GM18502 (cell line): ENCODE data around the gene TWF2.

ENCODE experiments used
- ATAC-seq: cut with Tn5 transposase; IDR thresholded peaks from one replicate; pipeline ENCODE4 v1.9.1; 2021; ENCODE audit warnings: mild to moderate bottlenecking; ENCODE audit not compliant: unreplicated experiment, poor library complexity

Gene TWF2

DNA sequence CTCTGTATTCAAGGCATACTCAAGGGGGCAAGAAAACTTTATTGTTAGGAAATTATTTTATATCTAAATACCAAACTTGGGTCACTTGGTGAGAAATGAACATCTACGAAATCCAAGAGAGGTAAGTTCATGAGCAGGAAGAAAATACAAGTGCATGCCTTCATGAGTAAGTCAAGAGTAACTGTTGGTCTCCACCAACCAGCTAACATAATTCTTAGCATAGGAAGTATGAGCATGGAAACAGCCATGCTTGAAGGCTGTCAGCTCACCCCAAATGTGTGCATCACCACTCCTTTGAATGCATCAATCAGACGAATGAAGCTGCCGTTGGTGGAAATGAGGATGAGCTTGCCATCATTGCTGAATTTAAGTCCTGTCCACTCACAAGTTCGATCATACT lies 20.5 kb upstream of the TWF2 start:
- no peak for ATAC-seq

DNA sequence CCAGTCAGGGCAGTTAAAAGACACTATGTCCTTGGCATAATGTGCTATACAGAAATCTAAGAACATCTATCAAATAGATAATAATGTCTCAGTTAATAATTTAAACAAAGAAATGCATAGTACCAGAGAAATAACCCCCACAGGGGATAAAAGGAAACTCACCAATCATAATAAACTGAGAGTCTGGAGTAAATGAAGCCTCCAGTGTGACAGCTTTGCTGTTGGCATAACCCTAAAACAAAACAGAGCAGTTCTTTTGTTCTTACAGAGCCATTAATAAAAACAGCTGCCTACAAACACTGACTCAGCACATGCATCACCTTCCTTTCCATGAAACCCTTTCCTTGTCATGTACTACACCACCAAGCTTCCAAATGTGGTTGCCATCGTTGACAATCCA lies 20.1 kb upstream of the TWF2 start:
- ATAC-seq: no peak

DNA sequence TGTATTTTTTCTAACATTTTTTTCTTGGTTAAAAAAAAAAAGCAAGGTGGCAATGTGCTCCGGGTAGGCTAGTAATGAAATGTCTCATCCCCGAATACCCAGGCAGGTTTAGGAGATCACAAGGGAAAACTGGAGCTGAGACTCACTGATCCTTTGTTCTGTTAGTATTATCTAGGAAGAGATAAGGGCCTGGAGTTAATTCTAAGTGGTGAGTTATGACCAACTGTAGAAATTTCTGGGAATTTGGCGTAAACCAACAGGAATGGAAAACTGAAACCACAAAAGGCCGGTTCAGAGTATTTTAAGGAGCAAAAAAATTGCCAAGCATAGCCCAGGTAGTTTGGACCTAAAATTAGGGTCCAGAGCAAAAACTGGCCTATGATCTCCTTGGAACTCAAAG lies 19.0 kb upstream of the TWF2 start:
- no peak for ATAC-seq

DNA sequence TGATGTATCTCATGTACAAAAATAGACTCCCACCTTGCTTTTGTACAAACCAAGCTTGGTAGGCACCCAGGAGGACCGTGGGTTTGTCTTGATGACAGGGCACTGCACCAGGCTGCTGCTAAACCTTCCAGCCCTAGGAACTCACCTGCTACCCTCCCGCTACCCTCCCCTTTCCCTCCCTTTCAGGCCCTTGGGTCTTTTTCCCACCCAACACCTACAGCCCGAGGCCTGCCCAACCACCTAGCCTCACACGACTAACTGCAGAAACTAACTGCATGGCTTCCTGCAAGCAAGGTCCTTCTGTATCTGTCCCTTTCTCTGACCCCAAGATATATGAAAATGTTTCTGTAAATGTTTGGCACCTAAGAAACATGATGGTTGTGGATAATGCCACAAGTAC lies 17.7 kb upstream of the TWF2 start:
- ATAC-seq: no peak

DNA sequence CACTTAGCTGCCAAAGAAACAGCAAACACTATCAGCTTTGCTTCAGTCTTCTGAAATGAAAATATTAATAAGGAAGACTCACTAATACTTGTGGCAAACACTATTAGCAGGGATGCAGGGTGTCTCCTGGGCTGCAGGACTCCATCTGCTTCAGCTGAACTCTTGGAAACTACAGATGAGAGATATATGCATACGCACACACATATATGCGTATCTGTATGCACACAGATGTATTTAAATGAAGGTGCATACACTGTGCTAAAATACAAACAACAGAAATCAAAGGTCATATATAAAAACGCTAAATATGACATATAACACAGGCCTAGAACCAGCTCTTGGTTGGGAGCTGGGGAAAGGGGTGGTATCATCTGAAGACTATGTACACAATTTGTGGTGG lies 17.2 kb upstream of the TWF2 start:
- ATAC-seq: no peak

DNA sequence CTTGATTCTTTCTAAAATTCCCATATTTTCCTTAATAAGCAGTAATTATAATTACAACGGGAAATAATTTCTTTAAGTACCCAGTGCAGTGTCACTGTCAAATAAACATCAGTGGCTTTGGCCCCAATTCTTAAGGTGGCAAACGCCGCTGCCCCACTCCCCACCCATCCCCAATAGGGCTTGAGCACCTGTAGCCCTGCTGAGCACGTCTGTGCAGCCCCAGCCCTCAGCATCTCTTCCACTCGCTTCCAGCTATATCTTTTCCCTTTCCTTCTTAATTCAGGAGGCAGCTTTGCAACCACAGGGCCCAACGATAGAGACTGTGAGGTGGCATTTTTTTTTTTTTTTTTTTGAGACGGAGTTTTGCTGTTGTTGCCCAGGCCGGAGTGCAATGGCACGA lies 15.7 kb upstream of the TWF2 start:
- ATAC-seq: no peak

DNA sequence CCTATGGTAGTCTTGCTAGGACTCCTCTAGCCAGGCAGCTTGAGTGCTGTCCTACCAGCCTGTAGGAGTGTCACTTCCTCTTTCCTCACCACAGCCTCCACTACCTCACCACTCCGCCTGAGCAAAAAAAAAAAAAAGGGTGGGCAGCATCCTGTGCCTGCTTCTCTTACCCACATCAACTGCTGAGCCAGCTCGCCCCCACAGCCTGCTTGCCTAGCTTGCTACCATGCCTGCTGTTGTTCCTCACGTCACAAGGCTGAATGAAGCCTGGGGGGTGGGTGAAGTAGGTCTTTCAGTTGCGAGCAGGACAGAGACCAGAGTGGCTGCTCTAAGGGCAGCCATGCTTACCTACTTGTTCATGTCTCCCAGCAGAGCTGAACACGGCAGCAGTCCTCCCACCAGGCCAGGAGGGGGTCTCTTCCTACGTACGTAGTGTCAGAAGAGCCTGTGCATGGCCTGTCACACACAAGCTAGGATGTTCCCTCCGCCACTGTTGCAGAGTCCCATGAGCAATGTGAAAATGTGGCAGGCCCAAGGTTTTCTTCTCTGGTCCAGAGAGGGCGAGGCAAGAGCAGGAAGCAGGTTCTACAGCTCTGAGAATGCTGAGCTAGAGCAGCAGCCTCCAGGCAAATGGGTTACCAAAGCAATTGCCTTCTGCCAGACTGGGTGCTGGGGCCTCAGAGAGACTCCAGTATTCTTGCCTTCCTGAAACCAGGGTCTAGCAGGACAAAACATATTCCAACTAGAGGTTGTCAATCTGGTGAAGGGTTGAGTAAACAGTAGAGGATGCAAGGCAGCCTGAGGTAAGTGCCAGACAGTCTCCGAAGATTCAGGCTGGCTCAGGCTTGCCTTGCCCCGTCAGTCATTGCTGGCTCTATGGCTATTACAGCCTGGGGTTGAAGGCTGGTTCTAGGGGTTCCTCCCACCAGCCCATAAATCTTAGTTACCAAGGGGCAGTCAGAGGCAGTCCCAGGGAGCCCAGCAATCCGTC lies 14.7 kb upstream of the TWF2 start:
- ATAC-seq: peak; percentile 87

DNA sequence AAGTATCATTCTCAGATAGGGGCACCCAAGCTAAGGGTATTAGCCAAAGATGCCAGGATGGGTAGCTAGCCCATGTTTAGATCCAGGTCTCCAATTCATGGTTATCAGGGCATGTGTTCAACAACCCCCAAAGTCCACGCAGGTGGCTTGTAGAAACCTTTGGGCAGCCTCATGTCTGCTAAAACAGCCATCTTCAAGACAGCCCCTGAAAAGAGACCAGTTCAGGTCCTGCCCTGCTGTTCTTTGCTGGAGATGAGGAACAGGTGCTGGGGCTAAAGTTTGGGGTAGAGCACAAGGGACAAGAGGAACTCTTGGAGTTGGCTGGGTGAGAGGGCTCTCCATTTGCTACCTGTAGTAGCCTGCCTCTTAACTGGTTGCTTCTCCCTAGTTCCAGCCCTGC lies 11.2 kb upstream of the TWF2 start:
- ATAC-seq: no peak

DNA sequence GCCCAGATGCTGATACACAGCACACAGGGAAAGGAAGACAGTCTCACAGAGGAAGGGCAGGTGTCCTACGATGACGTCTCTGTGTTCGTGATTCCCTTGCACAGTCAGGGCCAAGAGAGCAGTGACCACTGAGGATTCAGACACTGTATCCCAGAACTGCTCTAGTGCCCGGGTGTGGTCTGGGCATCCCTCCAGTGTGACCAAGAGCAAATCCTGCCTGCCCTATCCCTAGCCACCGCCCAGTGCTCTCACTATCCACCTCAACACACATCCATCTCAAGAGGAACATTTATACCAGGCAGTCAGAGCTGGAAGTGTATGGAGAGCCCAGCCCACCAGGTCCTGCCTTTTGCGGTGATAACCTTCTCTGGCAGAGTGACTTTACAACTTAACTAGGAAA lies 10.7 kb upstream of the TWF2 start:
- no peak for ATAC-seq

DNA sequence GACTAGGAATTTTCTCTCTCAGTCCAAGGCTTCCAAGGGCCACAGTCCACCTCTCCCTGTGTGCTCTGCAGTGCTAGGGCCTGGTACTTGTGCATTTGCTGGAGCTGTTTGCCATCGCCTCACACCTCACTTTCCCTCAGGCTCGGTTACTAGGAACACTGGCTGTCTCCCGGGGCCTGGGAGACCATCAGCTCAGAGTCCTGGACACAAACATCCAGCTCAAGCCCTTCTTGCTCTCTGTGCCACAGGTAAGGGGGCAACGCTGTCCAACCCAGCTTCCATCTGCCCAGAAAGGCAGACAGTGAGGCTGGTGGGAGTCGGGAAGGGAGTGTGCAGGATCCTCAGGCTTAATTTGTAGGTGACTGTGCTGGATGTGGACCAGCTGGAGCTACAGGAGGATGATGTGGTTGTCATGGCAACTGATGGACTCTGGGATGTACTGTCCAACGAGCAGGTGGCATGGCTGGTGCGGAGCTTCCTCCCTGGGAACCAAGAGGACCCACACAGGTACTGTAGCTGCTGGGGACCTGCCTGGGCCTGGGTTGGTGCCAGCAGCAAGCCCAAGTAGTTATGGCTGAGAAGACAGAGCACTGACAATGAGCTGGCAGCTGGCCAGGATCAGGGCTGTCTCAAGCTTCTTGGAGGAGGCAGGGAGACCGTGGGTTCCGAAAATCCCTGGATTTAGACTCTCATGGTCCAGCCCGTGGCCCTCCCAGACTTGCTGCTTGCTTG lies 10.0 kb upstream of the TWF2 start:
- ATAC-seq: no peak

DNA sequence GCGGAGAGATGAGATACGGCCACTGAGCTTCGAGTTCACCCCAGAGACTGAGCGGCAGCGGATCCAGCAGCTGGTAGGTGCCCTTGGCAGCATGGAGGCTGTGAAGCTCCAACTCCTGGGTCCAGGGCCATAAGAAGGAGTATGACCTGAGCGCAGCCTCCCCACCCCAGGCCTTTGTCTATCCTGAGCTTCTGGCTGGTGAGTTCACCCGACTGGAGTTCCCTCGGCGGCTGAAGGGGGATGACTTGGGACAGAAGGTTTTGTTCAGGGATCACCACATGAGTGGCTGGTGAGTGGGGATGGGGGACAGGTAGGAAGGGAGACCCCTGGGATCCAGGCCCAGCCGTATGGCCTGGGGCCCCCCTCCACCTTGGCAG lies 9.2 kb upstream of the TWF2 start:
- ATAC-seq: no peak

DNA sequence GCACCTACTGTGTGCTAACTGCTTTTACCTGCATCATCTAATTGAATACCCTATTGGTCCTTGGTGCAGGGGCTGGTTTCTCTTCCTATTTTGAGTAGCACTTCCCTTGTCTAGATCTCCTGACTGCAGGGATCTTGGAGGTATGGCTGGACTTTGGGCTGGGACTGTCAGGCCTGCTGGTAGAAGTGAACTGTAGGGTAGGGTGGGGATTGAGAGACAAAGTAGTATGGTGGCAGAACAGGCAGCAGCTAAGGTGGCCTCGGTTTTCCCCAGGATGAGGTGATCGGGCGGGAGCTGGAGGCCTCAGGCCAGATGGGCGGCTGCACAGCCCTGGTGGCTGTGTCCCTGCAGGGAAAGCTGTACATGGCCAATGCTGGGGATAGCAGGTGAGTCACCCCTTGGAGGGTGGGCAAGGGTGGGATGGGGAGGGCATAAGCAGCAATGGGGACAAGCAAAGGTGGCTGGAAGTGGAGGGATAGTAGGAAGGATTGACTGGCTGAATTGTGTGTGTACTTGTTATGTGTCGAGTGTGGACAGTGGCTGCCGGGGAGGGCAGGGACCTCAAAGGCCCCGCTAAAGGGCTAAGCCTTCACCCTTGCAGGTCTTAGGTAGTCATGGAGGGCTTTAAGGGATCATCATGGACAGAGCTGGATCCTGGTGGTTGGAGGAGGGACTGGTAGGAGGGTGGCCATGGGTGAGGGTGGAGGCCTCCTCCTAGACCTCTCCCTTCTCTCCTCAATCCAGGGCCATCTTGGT lies 8.6 kb upstream of the TWF2 start:
- ATAC-seq: no peak

DNA sequence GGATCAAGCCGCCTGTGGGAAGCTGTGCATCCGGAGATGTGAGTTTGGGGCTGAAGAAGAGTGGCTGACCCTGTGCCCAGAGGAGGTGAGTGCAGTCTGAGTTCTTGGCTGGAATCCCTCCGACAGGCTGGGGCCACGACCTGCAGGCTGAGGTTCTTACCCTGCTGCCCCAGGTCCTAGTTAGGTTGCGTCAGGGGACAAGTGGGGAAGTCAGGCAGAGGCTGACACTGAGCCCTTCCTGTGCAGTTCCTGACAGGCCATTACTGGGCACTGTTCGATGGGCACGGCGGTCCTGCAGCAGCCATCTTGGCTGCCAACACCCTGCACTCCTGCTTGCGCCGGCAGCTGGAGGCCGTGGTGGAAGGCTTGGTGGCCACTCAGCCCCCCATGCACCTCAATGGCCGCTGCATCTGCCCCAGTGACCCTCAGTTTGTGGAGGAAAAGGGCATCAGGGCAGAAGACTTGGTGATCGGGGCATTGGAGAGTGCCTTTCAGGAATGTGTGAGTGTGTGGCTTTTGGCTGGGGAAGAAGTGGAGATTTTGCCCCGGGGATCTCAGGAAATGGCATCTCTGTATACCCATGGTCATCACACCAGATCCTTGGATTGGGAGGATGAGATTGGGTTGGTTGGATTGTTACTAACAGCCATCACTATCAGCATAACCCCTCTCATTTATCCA lies 7.9 kb upstream of the TWF2 start:
- no peak for ATAC-seq

DNA sequence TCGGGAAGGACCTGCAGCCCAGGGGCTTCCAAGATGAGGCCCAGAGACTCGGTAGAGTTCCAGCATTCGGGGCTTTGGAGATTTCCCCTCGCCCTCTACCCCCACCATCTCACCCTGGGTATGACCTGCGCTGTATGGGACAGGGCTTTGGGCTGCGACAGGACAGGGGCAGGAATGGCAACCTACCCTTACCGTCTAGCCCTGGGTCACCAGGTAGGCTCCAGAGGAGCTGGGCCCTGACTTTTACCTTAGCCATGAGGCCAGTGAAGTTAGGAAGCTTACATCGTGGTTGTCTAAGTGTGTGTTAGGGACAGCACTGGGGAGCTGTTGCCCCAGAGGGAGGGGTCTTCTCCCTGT lies 7.3 kb upstream of the TWF2 start:
- ATAC-seq: no peak

DNA sequence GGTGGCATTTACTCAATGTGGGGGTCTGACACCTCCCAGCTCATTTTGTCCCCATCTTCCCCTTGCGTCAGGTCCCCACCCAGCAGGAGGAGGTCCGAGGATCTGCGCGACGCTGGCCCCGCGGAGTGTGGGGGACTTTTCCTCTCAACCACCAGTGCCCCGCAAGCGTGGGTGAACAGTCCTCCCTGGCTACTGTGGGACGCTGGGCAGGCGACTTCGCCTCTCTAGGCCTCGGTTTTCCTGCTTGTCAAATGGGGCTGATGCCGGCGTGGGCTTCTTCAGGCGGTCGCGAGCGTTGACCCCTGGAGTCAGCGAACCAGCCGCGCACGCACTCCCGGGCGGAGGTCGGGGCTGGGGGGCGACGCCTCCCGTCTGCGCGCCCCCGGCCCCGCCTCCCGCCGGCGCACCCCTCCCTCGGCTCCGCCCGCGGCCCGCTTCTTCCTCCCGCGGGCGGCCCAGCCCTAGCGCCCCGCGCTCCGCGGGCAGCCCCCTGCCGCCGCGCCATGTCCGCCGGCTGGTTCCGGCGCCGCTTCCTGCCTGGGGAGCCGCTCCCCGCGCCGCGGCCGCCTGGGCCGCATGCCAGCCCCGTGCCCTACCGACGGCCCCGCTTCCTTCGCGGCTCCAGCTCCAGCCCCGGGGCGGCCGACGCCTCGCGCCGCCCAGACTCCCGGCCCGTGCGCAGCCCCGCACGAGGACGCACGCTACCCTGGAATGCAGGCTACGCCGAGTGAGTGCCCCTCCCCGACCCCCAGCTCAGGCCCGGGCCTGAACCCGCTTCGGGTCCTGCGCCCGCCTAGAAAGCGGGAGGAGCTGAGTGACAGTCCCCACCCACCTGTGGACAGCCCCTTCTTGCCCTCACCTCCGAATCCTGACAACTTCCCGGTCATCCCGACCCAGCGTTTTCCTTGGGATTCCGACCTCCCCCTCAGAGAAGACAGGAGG lies 6.6 kb upstream of the TWF2 start, which contains the start of gene PPM1M:
TSS of gene PPM1M (plus strand) at position 438 of the 942 bp plus-strand sequence. CDS start at position 504, 66 bp downstream.
- ATAC-seq: peak; percentile 34

DNA sequence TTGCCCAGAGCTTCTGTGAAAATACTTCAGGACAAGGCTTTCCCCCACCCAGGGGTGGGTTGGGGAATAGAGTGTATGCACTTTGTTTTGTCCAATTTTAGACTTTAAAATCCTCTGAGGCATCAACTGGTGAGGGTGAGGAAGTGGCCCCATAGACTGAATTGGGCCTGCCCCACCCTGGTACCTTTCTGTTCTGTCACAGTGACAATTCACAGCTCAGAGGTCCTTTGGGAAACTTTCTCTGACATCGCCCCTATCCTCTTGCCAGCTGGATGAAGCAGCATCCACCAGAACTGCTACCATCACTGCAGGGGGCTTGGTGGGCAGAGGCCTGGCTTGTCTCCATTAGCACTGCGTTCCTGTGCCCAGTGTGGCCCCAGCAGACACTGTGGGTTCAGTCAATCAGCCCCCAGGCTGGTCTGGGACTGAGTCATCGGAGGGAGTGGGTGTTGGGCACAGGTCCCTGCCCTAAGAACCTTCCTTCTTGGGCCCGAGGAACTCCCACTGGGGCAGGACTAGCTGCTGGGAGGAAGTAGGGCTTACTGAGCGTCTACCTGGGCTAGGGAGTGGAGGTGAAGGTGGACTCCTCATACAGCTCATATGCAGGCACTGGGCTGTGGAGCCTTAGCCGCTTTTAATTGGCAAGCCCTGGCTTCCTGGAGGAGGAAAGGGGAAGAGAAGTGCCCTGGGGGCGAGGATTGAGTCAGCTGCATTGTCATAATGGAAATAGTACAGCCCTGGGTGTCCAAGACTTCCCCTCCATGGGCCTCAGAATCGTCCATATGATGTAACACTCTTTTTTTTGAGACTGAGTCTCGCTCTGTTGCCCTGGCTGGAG lies 5.1 kb upstream of the TWF2 start:
- peak; percentile 46 for ATAC-seq

DNA sequence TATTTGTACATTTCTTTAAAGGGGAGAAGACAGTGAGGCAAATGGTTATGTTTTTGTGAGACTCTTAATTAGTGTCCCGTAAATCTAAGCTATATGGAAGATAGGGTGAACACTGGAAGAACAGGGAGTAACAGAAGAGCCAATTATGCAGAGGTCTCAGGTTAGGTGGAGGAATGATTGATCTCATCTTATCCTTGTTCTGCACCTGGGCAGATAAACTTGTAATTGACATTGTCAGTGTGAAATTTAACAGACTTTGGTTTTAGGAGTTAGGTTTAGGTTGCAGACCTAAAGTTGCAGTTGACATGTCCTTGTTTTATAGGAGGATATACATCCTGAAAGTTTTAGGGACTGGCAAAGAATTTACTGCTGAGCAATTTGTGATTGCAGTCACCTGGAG lies 3.1 kb upstream of the TWF2 start:
- no peak for ATAC-seq

DNA sequence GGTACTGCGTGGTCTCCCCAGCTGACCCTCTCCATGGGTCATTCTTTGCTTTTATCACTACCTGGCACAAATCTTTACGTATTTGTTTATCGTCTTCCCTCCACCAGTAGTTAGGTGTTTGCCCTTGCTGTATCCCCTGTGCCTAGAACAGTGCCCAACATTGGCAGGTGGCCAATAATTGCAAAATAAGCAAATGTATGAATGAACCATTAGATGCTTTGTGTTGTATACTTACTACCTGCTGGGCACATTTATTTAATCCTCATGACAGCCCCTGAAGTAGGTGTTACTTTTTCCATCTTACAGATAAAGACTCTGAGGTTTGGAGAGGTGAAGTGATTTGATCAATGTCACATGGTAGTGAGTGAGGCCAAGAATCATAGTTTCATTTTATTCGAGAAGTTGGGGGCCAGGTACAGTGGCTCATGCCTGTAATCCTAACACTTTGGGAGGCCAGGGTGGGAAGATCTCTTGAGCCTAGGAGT lies 2.0 kb upstream of the TWF2 start:
- ATAC-seq: no peak
